Vagina (tissue), 2 donors: ENCODE data around the gene RNF166. TPM values are rescaled to one million over a fixed set of nuclear protein-coding genes. Genes with fewer than 3 reads are reported as not detected.
A peak's percentile ranks its signal among the peaks of the same experiment; 100 is the strongest.

Source experiments
- DNase-seq, 2 donors: peaks; one replicate each; pipeline ENCODE4 v3.0.0-alpha.2; 2017; ENCODE audit errors: extremely low spot score in 2 of 2
- H3K27ac ChIP-seq: fragments of 200-600 bp; sonication (generic); one replicate; pipeline ENCODE4 v1.5.1; 2019
- H3K27me3 ChIP-seq: fragments of 200-600 bp; sonication (generic); one replicate; pipeline ENCODE4 v1.5.1; 2019
- H3K36me3 ChIP-seq, 2 donors: fragments of 200-600 bp; sonication (generic); one replicate each; pipeline ENCODE4 v1.5.1; 2017 to 2019
- H3K4me1 ChIP-seq: fragments of 200-600 bp; sonication (generic); one replicate; pipeline ENCODE4 v1.5.1; 2019
- H3K4me3 ChIP-seq, 2 donors: fragments of 200-600 bp; sonication (generic); 1 replicate in 1 of 2; 2 replicates in 1 of 2; pipeline ENCODE4 v1.5.1; 2016 to 2019
- H3K9me3 ChIP-seq: fragments of 200-600 bp; sonication (generic); one replicate; pipeline ENCODE4 v1.5.1; 2019
- POLR2A ChIP-seq, 2 donors: fragments of 450-650 bp; IDR thresholded peaks; one replicate each; pipeline ENCODE4 v1.6.1; 2017; ENCODE audit warnings: antibody characterized with exemption in 2 of 2, mild to moderate bottlenecking in 2 of 2, moderate library complexity in 2 of 2
- POLR2AphosphoS5 ChIP-seq, 2 donors: sonication (generic); formaldehyde crosslinking; IDR thresholded peaks; one replicate each; pipeline ENCODE4 v1.9.0; 2017; ENCODE audit warnings: antibody characterized with exemption in 2 of 2, mild to moderate bottlenecking in 2 of 2, low read depth in 1 of 2; ENCODE audit not compliant: insufficient read depth in 1 of 2
- intact Hi-C: fragments of 100-400 bp; cut with DNase I; formaldehyde crosslinking; loops from one replicate; pipeline ENCODE4 v1.15.1; 2023
- total RNA-seq: library from RNA; depleted of rRNA; stranded (reverse); fragments of >200 nt; gene quantifications from one replicate; pipeline ENCODE4 v1.2.3, GENCODE V29; 2016
- TF ChIP-seq, protein P1 (sequence below), 3 experiments: fragments of 450-650 bp in 2 of 3; fragments of 200-600 bp in 1 of 3; sonication (generic) in 1 of 3; IDR thresholded peaks; one replicate each; pipeline ENCODE4 v1.5.1; 2017 to 2019; ENCODE audit warnings: antibody characterized with exemption in 3 of 3, mild to moderate bottlenecking in 2 of 3, moderate library complexity in 2 of 3

Gene RNF166, protein sequence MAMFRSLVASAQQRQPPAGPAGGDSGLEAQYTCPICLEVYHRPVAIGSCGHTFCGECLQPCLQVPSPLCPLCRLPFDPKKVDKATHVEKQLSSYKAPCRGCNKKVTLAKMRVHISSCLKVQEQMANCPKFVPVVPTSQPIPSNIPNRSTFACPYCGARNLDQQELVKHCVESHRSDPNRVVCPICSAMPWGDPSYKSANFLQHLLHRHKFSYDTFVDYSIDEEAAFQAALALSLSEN
- total RNA-seq, result 26.5 TPM

DNA sequence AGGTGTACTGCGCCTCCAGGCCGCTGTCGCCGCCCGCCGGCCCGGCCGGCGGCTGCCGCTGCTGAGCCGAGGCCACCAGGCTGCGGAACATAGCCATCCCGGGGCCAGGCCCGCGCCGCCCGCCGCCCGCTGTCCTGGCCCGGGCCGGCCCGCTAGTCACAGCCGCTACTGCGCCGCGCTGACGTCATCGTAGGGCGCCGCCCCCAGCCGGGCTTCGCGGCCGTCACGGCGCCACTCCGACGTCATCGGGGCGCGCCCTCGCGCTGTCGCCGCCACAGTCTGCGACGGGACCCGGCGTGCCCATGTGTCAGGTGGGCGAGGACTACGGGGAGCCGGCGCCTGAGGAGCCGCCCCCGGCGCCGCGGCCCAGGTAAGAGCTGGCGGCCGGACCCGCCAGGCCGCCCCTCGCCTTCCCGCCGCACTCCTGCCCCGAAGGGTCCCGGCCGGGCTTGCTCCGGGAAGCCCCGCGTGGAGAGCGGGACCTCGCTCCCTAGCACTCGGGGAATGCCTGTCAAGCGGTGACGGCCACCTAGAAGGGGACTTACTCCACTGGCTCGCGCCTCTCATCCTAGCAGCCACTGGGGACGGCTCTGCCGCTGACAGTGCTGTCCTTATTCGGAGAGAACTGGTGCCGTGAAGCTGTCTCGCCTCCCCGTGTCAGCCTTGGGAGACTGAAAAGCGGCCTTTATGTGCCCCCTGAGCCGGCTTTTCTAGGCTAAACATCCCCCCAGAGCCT lies at the start of gene RNF166, which contains the start of gene CTU2:
Gene RNF166 (minus strand): TSS at position 180 of the 736 bp plus-strand sequence. CDS start 83 bp downstream, at position 97.
Gene CTU2 (plus strand): TSS at position 275 of the 736 bp plus-strand sequence. CDS start 28 bp downstream, at position 303.
- TF ChIP-seq POLR2AphosphoS5 (IDR thresholded peaks at IDR 0.05; ENCODE audit: insufficient read depth in 1 of 2, low read depth in 1 of 2) (peak in 1 of 2 donors; percentile 30), POLR2A (IDR thresholded peaks at IDR 0.05) (peak in 1 of 2 donors; percentile 69)
- TF ChIP-seq, protein P1, sequence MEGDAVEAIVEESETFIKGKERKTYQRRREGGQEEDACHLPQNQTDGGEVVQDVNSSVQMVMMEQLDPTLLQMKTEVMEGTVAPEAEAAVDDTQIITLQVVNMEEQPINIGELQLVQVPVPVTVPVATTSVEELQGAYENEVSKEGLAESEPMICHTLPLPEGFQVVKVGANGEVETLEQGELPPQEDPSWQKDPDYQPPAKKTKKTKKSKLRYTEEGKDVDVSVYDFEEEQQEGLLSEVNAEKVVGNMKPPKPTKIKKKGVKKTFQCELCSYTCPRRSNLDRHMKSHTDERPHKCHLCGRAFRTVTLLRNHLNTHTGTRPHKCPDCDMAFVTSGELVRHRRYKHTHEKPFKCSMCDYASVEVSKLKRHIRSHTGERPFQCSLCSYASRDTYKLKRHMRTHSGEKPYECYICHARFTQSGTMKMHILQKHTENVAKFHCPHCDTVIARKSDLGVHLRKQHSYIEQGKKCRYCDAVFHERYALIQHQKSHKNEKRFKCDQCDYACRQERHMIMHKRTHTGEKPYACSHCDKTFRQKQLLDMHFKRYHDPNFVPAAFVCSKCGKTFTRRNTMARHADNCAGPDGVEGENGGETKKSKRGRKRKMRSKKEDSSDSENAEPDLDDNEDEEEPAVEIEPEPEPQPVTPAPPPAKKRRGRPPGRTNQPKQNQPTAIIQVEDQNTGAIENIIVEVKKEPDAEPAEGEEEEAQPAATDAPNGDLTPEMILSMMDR (IDR thresholded peaks at IDR 0.05), result no peak
- H3K9me3 ChIP-seq, result no peaks in the 10 kb centered on the region
- peak within 1 kb of the TSS; percentile 78 to 91 for H3K4me3 ChIP-seq
- H3K27me3 ChIP-seq, result no peaks in the 10 kb centered on the region
- intact Hi-C loops, result no loop called here
- peak within 1 kb of the TSS; percentile 78 for H3K27ac ChIP-seq
- no peaks in the 10 kb centered on the region for H3K36me3 ChIP-seq
- peaks cover 41% of the 10 kb centered on the region for H3K4me1 ChIP-seq
- DNase-seq, result no peak

DNA sequence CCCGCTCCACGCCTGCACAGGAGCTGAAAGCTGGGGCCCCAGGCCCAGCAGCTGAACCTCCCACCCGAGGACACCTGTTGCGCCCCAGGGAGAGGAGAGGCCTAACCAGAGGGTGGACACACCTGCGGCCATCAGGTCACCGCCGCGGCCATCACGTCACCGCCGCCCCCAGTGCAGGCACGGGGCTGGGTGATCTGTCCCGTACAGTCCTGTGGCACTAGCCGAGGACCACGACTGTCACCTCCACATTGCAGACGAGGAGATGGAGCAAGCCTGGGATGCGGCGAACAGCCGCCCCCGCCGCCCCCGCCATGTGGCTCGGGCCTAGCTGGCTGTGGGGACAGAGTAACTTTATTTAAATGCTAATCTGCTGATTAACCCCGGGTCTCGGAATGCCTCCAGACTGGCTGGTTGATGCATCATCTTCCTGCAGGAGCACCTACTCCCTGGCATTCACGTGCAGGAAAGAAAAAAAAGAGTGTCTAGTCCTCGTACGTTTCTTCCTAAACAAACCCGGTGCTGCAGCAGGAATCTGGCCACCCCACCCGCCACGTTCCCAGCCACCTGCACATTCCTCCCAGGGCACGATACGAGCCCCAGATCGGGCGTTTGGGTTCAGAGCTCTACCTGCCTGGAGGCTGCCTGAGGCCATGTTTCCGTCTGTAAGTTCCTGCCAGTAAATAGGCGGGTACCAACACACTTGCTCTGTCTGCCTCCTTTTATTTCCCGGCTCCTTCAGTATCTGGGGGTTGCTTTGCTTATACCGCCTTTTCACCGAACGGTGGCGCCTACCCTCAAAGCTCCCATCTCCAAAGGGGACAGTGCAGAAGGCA lies 48.9 kb upstream of the RNF166 start:
- Histone ChIP-seq H3K36me3 (no peaks in the 10 kb centered on the region), H3K27ac (no peak overlapping the region), H3K4me3 (no peak overlapping the region), H3K4me1 (peaks cover 49% of the 10 kb centered on the region), H3K9me3 (no peaks in the 10 kb centered on the region), H3K27me3 (no peaks in the 10 kb centered on the region)
- TF ChIP-seq, protein P1 (IDR thresholded peaks at IDR 0.05), result no peak
- no peak for TF ChIP-seq POLR2AphosphoS5 (IDR thresholded peaks at IDR 0.05; ENCODE audit: insufficient read depth in 1 of 2, low read depth in 1 of 2)
- no peak for TF ChIP-seq POLR2A (IDR thresholded peaks at IDR 0.05)
- intact Hi-C loops, result no loop called here
- no peak for DNase-seq

DNA sequence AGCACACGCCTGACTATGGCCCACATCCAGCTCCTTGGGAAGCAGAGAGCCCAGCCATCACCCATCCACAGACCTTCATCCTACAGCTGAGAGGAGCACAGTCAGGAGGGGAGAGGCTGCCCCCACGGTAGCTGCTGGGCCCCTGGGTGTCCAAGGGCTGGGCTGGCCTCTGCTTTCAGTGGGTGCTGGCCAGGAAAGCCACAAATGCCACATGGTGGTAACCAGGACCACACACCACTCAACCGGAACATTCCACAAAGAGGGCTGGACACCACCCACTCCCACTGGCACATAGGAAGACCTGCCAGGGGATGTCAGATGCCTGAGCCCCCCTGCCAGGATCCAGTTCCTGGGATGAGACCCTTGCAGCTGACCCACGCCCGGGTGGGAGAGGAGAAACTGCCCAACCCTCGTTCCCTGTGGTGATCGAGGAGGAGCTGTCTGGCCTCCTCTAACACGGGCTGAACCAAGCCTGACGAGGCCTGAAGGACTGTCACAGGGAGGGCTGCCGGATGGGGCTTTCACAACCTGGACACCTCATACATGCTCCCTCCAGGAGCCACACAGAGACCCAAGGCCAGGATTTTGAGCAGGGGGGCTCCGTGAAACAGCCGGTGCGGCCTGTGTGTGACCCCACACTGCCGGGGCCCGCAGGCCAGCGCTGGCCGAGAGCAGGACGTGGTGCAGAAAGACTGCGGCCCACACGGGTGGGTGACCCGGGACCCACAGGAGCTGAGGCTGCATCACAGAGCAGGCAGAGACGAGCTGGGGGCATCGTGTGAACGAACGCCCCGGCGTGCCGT lies 48.1 kb upstream of the RNF166 start:
- no peak overlapping the region for H3K4me3 ChIP-seq
- TF ChIP-seq, protein P1 (IDR thresholded peaks at IDR 0.05), result no peak
- TF ChIP-seq POLR2AphosphoS5 (IDR thresholded peaks at IDR 0.05; ENCODE audit: insufficient read depth in 1 of 2, low read depth in 1 of 2) (no peak), POLR2A (IDR thresholded peaks at IDR 0.05) (no peak)
- peaks cover 44% of the 10 kb centered on the region for H3K4me1 ChIP-seq
- no peaks in the 10 kb centered on the region for H3K27me3 ChIP-seq
- intact Hi-C loops, result no loop called here
- DNase-seq, result no peak
- no peaks in the 10 kb centered on the region for H3K9me3 ChIP-seq
- no peaks in the 10 kb centered on the region for H3K36me3 ChIP-seq
- H3K27ac ChIP-seq, result no peak overlapping the region

DNA sequence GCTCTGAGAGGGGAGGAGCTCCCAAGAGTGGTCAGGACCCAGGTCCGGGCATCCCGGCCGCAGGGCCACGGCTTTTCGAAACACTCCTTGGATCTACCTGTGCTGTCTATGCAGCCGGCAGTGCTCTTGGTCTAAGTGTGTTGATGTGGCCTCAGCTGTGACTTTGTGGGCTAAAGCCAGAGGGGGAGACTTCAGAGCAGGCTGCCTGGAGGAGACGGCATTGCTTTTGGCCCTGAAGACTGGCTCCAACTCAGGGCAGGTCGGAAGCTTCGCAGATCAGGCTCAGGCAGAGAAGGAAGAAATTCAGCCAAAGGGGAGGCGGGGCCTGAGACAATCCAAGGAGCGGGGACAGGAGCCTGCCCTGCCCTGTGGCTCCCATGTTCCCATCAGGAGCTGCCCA lies 47.4 kb upstream of the RNF166 start:
- H3K4me1 ChIP-seq, result peaks cover 36% of the 10 kb centered on the region
- H3K27me3 ChIP-seq, result no peaks in the 10 kb centered on the region
- no peaks in the 10 kb centered on the region for H3K9me3 ChIP-seq
- TF ChIP-seq POLR2A (IDR thresholded peaks at IDR 0.05) (no peak), POLR2AphosphoS5 (IDR thresholded peaks at IDR 0.05; ENCODE audit: insufficient read depth in 1 of 2, low read depth in 1 of 2) (no peak)
- TF ChIP-seq, protein P1 (IDR thresholded peaks at IDR 0.05), result no peak
- H3K4me3 ChIP-seq, result no peak overlapping the region
- intact Hi-C loops, result no loop called here
- DNase-seq, result no peak
- H3K36me3 ChIP-seq, result no peaks in the 10 kb centered on the region
- no peak overlapping the region for H3K27ac ChIP-seq
